Heart left ventricle (tissue), 16 donors: ENCODE data around the gene LRRC42. TPM values are rescaled to one million over a fixed set of nuclear protein-coding genes. Genes with fewer than 3 reads are reported as not detected.

Source experiments
- ATAC-seq, 4 donors: fragments of 200-7000 bp; cut with Tn5 transposase; one replicate each; pipeline ENCODE4 v1.9.1; 2020 to 2022; ENCODE audit warnings: moderate library complexity in 4 of 4, mild to moderate bottlenecking in 3 of 4, moderate number of reproducible peaks in 1 of 4
- DNase-seq, 5 donors: peaks; one replicate each; pipeline ENCODE4 v3.0.0-alpha.2; 2020
- H3K27ac ChIP-seq, 12 donors: fragments of 200-600 bp; sonication (generic) in 4 of 12; one replicate each; pipeline versions ENCODE4 v1.5.0 to v1.8.0; 2016 to 2022; ENCODE audit warnings: mild to moderate bottlenecking in 2 of 12
- H3K27me3 ChIP-seq, 9 donors: fragments of 200-600 bp; sonication (generic) in 2 of 9; one replicate each; pipeline versions ENCODE4 v1.5.1 to v1.8.0; 2016 to 2022; ENCODE audit warnings: mild to moderate bottlenecking in 3 of 9
- H3K36me3 ChIP-seq, 9 donors: fragments of 200-600 bp; sonication (generic) in 2 of 9; one replicate each; pipeline versions ENCODE4 v1.5.0 to v1.8.0; 2018 to 2022; ENCODE audit warnings: mild to moderate bottlenecking in 2 of 9
- H3K4me1 ChIP-seq, 12 donors: fragments of 200-600 bp; sonication (generic) in 4 of 12; one replicate each; pipeline versions ENCODE4 v1.5.0 to v1.8.0; 2016 to 2022; ENCODE audit warnings: mild to moderate bottlenecking in 3 of 12
- H3K4me3 ChIP-seq, 12 donors: fragments of 200-600 bp; sonication (generic) in 4 of 12; one replicate each; pipeline versions ENCODE4 v1.5.0 to v1.8.0; 2017 to 2022; ENCODE audit warnings: mild to moderate bottlenecking in 9 of 12, moderate library complexity in 4 of 12
- H3K9me3 ChIP-seq, 12 donors: fragments of 200-600 bp; sonication (generic) in 4 of 12; one replicate each; pipeline versions ENCODE4 v1.5.0 to v1.8.0; 2016 to 2022; ENCODE audit warnings: mild to moderate bottlenecking in 1 of 12
- CTCF ChIP-seq, 12 donors: fragments of 200-600 bp; sonication (generic) in 4 of 12; IDR thresholded peaks; one replicate each; pipeline versions ENCODE4 v1.5.0 to v1.8.0; 2018 to 2022; ENCODE audit warnings: antibody characterized with exemption in 12 of 12, mild to moderate bottlenecking in 5 of 12
- POLR2A ChIP-seq, 2 donors: fragments of 450-650 bp; IDR thresholded peaks; one replicate each; pipeline ENCODE4 v1.6.1; 2017; ENCODE audit warnings: antibody characterized with exemption in 2 of 2, mild to moderate bottlenecking in 2 of 2, moderate library complexity in 2 of 2
- WGBS, 4 donors: extraction: QIAGEN DNeasy Blood & Tissue Kit in 2 of 4; methylation state at CpG; one replicate each; pipeline versions ENCODE4 v1.1.5 to v1.1.7; 2013 to 2018; 5-methylcytosine and 5-hydroxymethylcytosine counted together
- intact Hi-C, 10 donors: fragments of 100-400 bp; cut with DNase I; formaldehyde crosslinking; loops; one replicate each; pipeline versions ENCODE4 v1.11.1 to v1.14.2; 2022
- polyA plus RNA-seq, 2 donors: library from polyadenylated mRNA; stranded (reverse); fragments of 200-250 nt; gene quantifications; one replicate each; pipeline ENCODE4 v1.2.3, GENCODE V29; 2013
- total RNA-seq, 9 donors: library from RNA; depleted of rRNA in 2 of 9; stranded (reverse); fragments of >200 nt in 2 of 9; fragmentation: NEBNext Ultra II Directional in 3 of 9; extraction: Animal tissue kit (Norgen Biotek cat#: 25700) in 3 of 9; gene quantifications; one replicate each; pipeline versions ENCODE4 v1.1.0 to v1.2.4, GENCODE V29; 2016 to 2023
- donor health status: ischemic (EF 13 %, LVEDD 7.1; RV severe dilation, severe dysfunction).
- donor health status: healthy with polysubstance abuse.
- donor health status: DM: no; HTN: yes; CAD: no.
- donor health status: DM: no; HTN: no; CAD: no.
- donor health status: ischemic (EF 25% LVEDD 6.9; RV normal size, moderate dysfunction).
- donor health status: ischemic (EF 25% LVEDD 5.7; RV mildly dilated, moderate dysfunction).
- donor health status: healthy.
- donor health status: DM: yes; HTN: yes; CAD: no.
- donor health status: ischemic (EF 35%, LVEDD 5.7; RV mildly dilated, moderate dysfunction).
- donor health status: nonischemic (EF 11% LVEDD 7.7; RV severe dilation, severe dysfunction).
- donor health status: DM: yes; HTN: yes; CAD: no.
- donor health status: PGD.
- donor health status: ischemic (EF 29% LVEDD 5.4; RV normal size, mild dysfunction).
- donor health status: nonischemic (EF 23%, LVEDD 6.1; RV moderate dilation, normal function).

Gene LRRC42
- total and polyA plus RNA-seq, 11 donors, result 3.7 to 18.5 (median 14.3) TPM

GRCh38 chr1:53998223-53998622, 52.1 kb downstream of the LRRC42 start:
- H3K27ac ChIP-seq, result no peak overlapping the region
- no peak overlapping the region for H3K4me3 ChIP-seq
- no peaks in the 10 kb centered on the region for H3K9me3 ChIP-seq
- intact Hi-C loops, result no loop called here
- no peaks in the 10 kb centered on the region for H3K36me3 ChIP-seq
- H3K4me1 ChIP-seq, result no peaks in the 10 kb centered on the region
- ATAC-seq (no peak), DNase-seq (no peak)
- WGBS, 4 donors, result 77 to 100% (median 95%) methylated on average over 1 of the region's 1 CpG
- TF ChIP-seq POLR2A (IDR thresholded peaks at IDR 0.05) (no peak), CTCF (IDR thresholded peaks at IDR 0.05) (no peak)
- H3K27me3 ChIP-seq, result no peaks in the 10 kb centered on the region

GRCh38 chr1:53999920-54000319, 53.8 kb downstream of the LRRC42 start:
- TF ChIP-seq CTCF (IDR thresholded peaks at IDR 0.05) (no peak), POLR2A (IDR thresholded peaks at IDR 0.05) (no peak)
- no peaks in the 10 kb centered on the region for H3K4me1 ChIP-seq
- intact Hi-C loops, result no loop called here
- no peaks in the 10 kb centered on the region for H3K36me3 ChIP-seq
- H3K4me3 ChIP-seq, result no peak overlapping the region
- ATAC-seq (no peak), DNase-seq (no peak)
- no peaks in the 10 kb centered on the region for H3K9me3 ChIP-seq
- H3K27me3 ChIP-seq, result no peaks in the 10 kb centered on the region
- H3K27ac ChIP-seq, result no peak overlapping the region

- DNase-seq, result no peak
- H3K4me3 ChIP-seq, result no peak overlapping the region
- ATAC-seq, result no peak
- H3K4me1 ChIP-seq, result no peaks in the 10 kb centered on the region
- intact Hi-C loops, result no loop called here
- no peaks in the 10 kb centered on the region for H3K27me3 ChIP-seq
- no peak for TF ChIP-seq POLR2A (IDR thresholded peaks at IDR 0.05)
- no peak for TF ChIP-seq CTCF (IDR thresholded peaks at IDR 0.05)
- no peak overlapping the region for H3K27ac ChIP-seq
- no peaks in the 10 kb centered on the region for H3K36me3 ChIP-seq
- WGBS, 4 donors, result 58 to 80% (median 73%) methylated on average over 3 of the region's 3 CpGs
- no peaks in the 10 kb centered on the region for H3K9me3 ChIP-seq
Observed at GRCh38 chr1:54001591-54001990, 55.4 kb downstream of the LRRC42 start.

GRCh38 chr1:54002544-54003248, 56.5 kb downstream of the LRRC42 start:
- intact Hi-C loops, result no loop called here
- Histone ChIP-seq H3K4me3 (no peak overlapping the region), H3K9me3 (no peaks in the 10 kb centered on the region), H3K27me3 (no peaks in the 10 kb centered on the region), H3K4me1 (no peaks in the 10 kb centered on the region), H3K27ac (no peak overlapping the region), H3K36me3 (no peaks in the 10 kb centered on the region)
- ATAC-seq (no peak), DNase-seq (no peak)
- WGBS, 4 donors, result 59 to 86% (median 69%) methylated on average over 9 of the region's 9 CpGs
- no peak for TF ChIP-seq CTCF (IDR thresholded peaks at IDR 0.05)
- no peak for TF ChIP-seq POLR2A (IDR thresholded peaks at IDR 0.05)
